ENCODE measurements around the gene MAP7. TPM values are rescaled to one million over a fixed set of nuclear protein-coding genes. Genes with fewer than 3 reads are reported as not detected.

Gene MAP7
- total RNA-seq, 2 donors from 2014 or later: 69.4 to 74.3 TPM

GRCh38 chr6:136464874-136465273 is 85.3 kb downstream of the MAP7 start:
- Histone ChIP-seq H3K9ac (ENCODE audit: low read depth in 2 of 2, low read length in 2 of 2) (no peak overlapping the region), H3K36me3 (no peaks in the 10 kb centered on the region), H3K27ac (no peak overlapping the region), H3K4me3 (no peak overlapping the region), H3K27me3 (no peaks in the 10 kb centered on the region), H3K4me1 (no peaks in the 10 kb centered on the region), H3K9me3 (no peaks in the 10 kb centered on the region)
- TF ChIP-seq CTCF (IDR thresholded peaks at IDR 0.05): no peak
- DNase-seq: no peak
- intact Hi-C loops (cut with DNase I): no loop called here

- intact Hi-C loops (cut with DNase I): no loop called here
- no peak overlapping the region for H3K27ac ChIP-seq
- H3K36me3 ChIP-seq: no peaks in the 10 kb centered on the region
- no peaks in the 10 kb centered on the region for H3K4me1 ChIP-seq
- H3K4me3 ChIP-seq: no peak overlapping the region
- DNase-seq: no peak
- TF ChIP-seq CTCF (IDR thresholded peaks at IDR 0.05): no peak
- H3K9ac ChIP-seq (ENCODE audit: low read depth in 2 of 2, low read length in 2 of 2): no peak overlapping the region
- H3K27me3 ChIP-seq: no peaks in the 10 kb centered on the region
- H3K9me3 ChIP-seq: no peaks in the 10 kb centered on the region
These were observed 86.1 kb downstream of the MAP7 start for GRCh38 chr6:136464148-136464547.

- H3K27me3 ChIP-seq: no peaks in the 10 kb centered on the region
- no peak for TF ChIP-seq CTCF (IDR thresholded peaks at IDR 0.05)
- no peak overlapping the region for H3K27ac ChIP-seq
- H3K9me3 ChIP-seq: no peaks in the 10 kb centered on the region
- no peaks in the 10 kb centered on the region for H3K36me3 ChIP-seq
- no peak overlapping the region for H3K4me3 ChIP-seq
- no peak for DNase-seq
- no peak overlapping the region for H3K9ac ChIP-seq (ENCODE audit: low read depth in 2 of 2, low read length in 2 of 2)
- intact Hi-C loops (cut with DNase I): no loop called here
- H3K4me1 ChIP-seq: no peaks in the 10 kb centered on the region
These were observed 86.5 kb downstream of the MAP7 start for GRCh38 chr6:136463743-136464142.

GRCh38 chr6:136446579-136447187 is 103.5 kb downstream of the MAP7 start:
- H3K27me3 ChIP-seq: no peaks in the 10 kb centered on the region
- no peak for DNase-seq
- no peak overlapping the region for H3K4me3 ChIP-seq
- no peak for TF ChIP-seq CTCF (IDR thresholded peaks at IDR 0.05)
- no peaks in the 10 kb centered on the region for H3K9me3 ChIP-seq
- H3K9ac ChIP-seq (ENCODE audit: low read depth in 2 of 2, low read length in 2 of 2): no peak overlapping the region
- H3K36me3 ChIP-seq: no peaks in the 10 kb centered on the region
- intact Hi-C loops (cut with DNase I): no loop called here
- H3K27ac ChIP-seq: no peak overlapping the region
- H3K4me1 ChIP-seq: no peaks in the 10 kb centered on the region

GRCh38 chr6:136446145-136446544 is 104.1 kb downstream of the MAP7 start:
- Histone ChIP-seq H3K27me3 (no peaks in the 10 kb centered on the region), H3K27ac (no peak overlapping the region), H3K36me3 (no peaks in the 10 kb centered on the region), H3K9ac (ENCODE audit: low read depth in 2 of 2, low read length in 2 of 2) (no peak overlapping the region), H3K4me1 (no peaks in the 10 kb centered on the region), H3K4me3 (no peak overlapping the region), H3K9me3 (no peaks in the 10 kb centered on the region)
- no peak for DNase-seq
- TF ChIP-seq CTCF (IDR thresholded peaks at IDR 0.05): no peak
- intact Hi-C loops (cut with DNase I): no loop called here
